Skeletal muscle satellite cell (primary cell): ENCODE data around the gene NQO1.
"Not testable (repeated sequence)": the region's sequence is repeated elsewhere in the genome, so short reads cannot be mapped to it uniquely, and the experiment has no call there.

Experiments used
- H3K27me3 ChIP-seq: 2 replicates; pipeline ENCODE4 v1.7.0; 2013; ENCODE audit warnings: low read length; ENCODE audit not compliant: control insufficient read depth, insufficient read depth
- H3K36me3 ChIP-seq: 2 replicates; pipeline ENCODE4 v1.7.0; 2013; ENCODE audit warnings: mild to moderate bottlenecking, control low read depth, low read length; ENCODE audit not compliant: insufficient read depth
- H3K4me1 ChIP-seq: 2 replicates; pipeline ENCODE4 v1.7.0; 2013; ENCODE audit warnings: low read length; ENCODE audit not compliant: control insufficient read depth, insufficient read depth
- H3K4me2 ChIP-seq: 2 replicates; pipeline ENCODE4 v1.7.0; 2013; ENCODE audit warnings: mild to moderate bottlenecking, low read length
- H3K4me3 ChIP-seq: 2 replicates; pipeline ENCODE4 v1.7.0; 2013; ENCODE audit warnings: low read length
- H3K9ac ChIP-seq: 2 replicates; pipeline ENCODE4 v1.7.0; 2013; ENCODE audit warnings: mild to moderate bottlenecking, low read depth, low read length, moderate library complexity
- H3K9me3 ChIP-seq: replicated peaks from 2 replicates; pipeline ENCODE4 v1.7.0; 2013; ENCODE audit warnings: mild to moderate bottlenecking, control low read depth, low read length

NQO1 gene

DNA sequence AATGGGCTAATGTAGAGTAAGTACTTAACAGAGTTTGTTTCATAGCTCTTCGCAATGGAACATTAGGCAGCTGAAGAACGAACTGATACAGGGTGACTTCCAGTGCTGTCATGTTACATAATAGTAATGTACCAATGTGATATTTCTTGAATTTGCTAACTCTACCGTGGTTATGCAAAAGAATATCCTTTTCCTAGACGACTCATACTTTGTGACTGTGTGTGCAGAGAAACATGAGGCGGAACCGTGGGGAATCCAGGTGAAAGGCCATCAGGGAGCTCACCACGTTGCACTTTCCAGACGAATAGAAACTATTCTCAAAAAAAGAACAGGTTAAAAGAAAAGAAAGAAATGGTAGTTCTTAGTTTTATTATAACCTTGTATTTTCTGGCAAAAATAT, 15.2 kb upstream of the NQO1 start:
- H3K4me3 ChIP-seq: no peak overlapping the region
- H3K9me3 ChIP-seq: no peaks in the 10 kb centered on the region
- peaks cover 11% of the 10 kb centered on the region for H3K4me1 ChIP-seq
- H3K27me3 ChIP-seq: no peaks in the 10 kb centered on the region
- H3K9ac ChIP-seq: no peak overlapping the region
- H3K4me2 ChIP-seq: no peak overlapping the region
- peaks cover 60% of the 10 kb centered on the region for H3K36me3 ChIP-seq

DNA sequence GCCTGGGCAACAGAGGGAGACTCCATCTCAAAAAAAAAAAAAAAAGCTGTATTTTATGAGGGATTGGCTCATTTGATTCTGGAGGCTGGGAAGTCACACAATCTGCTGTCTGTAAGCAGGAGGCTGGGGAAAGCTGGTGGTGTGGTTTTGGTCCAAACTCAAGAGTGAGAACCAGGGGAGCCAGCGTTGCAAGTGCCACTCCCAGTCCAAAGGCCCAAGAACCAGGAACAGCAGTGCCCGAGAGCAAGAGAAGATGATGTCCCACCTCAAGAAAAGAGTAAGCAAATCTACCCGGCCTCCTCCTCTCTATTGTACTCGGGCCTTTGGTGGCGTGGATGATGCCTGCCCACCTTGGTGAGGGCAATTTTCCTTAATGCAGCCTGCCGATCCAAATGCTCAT, 5.7 kb upstream of the NQO1 start:
- no peaks in the 10 kb centered on the region for H3K36me3 ChIP-seq
- no peaks in the 10 kb centered on the region for H3K9me3 ChIP-seq
- H3K27me3 ChIP-seq: no peaks in the 10 kb centered on the region
- no peak overlapping the region for H3K4me2 ChIP-seq
- H3K4me3 ChIP-seq: no peak overlapping the region
- no peak overlapping the region for H3K9ac ChIP-seq
- peaks cover 9% of the 10 kb centered on the region for H3K4me1 ChIP-seq

DNA sequence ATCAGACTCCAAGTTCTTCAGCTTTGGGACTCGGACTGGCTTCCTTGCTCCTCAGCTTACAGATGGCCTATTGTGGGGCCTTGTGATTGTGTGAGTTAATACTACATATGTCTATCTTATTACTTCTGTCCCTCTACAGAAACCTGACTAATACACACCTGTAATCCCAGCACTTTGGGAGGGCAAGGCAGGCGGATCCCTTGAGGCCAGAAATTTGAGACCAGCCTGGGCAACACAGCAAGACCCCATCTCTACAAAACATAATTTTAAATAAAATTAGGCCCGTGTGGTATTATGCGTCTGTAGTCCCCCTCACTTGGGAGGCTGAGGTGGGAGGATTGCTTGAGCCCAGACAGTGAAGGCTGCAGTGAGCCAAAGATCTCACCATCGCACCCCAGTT, 4.9 kb upstream of the NQO1 start:
- H3K36me3 ChIP-seq, H3K4me2 ChIP-seq, H3K9me3 ChIP-seq, H3K27me3 ChIP-seq, H3K4me3 ChIP-seq, H3K9ac ChIP-seq: not testable (repeated sequence)
- peaks cover 15% of the 10 kb centered on the region for H3K4me1 ChIP-seq

DNA sequence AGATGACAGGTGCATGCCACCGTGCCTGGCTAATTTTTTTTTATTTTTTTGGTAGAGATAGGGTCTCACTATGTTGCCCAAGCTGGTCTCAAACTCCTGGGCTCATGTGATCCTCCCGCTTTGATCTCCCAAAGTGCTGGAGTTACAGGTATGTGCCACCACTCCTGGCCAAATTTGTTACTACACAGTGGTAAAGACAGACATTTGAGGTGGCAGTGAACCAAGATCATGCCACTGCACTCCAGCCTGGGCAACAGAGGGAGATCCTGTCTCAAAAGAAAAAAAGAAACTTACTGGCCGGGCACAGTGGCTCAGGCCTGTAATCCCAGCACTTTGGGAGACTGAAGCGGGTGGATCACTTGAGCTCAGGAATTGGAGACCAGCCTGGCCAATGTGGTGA, 2.7 kb upstream of the NQO1 start:
- H3K9ac ChIP-seq, H3K9me3 ChIP-seq, H3K4me3 ChIP-seq, H3K4me2 ChIP-seq, H3K27me3 ChIP-seq, H3K36me3 ChIP-seq: not testable (repeated sequence)
- H3K4me1 ChIP-seq: peaks cover 26% of the 10 kb centered on the region

DNA sequence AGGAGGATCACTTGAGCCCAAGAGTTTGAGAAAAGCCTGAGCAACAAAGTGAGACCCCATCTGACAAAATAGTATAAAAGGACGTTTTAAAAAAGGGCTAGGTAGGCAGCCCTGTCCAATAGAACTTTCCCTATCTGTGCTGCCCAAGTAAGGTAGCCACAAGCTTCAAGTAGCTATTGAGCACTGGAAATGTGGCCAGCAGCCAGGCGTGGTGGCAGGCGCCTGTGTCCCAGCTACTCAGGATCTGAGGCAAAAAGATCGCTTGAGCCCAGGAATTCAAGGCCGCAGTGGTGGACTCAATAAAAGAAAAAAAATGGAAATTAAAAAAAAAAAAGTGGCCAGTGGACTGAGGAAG, 1.5 kb upstream of the NQO1 start:
- no peak overlapping the region for H3K4me2 ChIP-seq
- H3K9ac ChIP-seq: no peak overlapping the region
- no peaks in the 10 kb centered on the region for H3K9me3 ChIP-seq
- no peak overlapping the region for H3K4me3 ChIP-seq
- no peaks in the 10 kb centered on the region for H3K27me3 ChIP-seq
- peaks cover 6% of the 10 kb centered on the region for H3K36me3 ChIP-seq
- peaks cover 31% of the 10 kb centered on the region for H3K4me1 ChIP-seq

DNA sequence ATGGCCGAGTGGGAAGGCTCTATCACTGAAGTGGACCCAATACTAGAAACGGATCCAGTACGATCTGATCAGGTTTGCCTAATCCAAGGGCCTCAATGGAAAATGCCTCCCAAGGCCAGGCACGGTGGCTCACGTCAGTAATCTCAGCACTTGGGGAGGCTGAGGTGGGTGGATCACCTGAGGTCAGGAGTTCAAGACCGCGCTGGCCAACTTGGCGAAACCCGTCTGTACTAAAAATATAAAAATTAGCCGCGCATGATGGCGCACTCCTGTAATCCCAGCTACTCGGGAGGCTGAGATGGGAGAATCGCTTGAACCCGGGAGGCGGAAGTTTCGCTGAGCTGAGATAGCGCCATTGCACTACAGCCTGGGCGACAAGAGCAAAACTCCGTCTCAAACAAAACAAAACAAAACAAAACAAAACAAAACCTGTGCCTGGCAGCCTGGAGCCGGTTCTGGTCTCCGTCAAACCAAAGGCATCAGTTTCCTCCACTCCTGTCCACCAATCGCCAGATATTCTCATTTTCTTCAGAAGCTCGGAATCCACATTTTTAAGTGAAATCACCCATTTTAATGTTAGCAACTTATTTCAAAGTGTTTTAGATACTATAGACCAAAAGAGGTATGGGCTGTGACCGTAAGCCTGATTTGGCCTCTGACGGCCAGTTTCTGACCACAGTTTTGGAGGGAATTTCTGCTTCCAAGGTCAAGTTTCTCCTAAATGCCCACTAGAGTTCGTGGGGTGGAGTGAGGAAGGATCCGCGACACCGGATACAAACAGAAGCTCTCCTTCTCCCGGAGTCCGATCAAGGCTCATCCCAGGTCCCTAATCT, 664 bp downstream of the NQO1 start:
- Histone ChIP-seq H3K4me1 (peaks cover 34% of the 10 kb centered on the region), H3K36me3 (peaks cover 24% of the 10 kb centered on the region), H3K4me3 (peak overlapping the region; percentile 92), H3K9ac (peak overlapping the region; percentile 91), H3K4me2 (peak overlapping the region; percentile 92), H3K27me3 (no peaks in the 10 kb centered on the region), H3K9me3 (no peaks in the 10 kb centered on the region)

DNA sequence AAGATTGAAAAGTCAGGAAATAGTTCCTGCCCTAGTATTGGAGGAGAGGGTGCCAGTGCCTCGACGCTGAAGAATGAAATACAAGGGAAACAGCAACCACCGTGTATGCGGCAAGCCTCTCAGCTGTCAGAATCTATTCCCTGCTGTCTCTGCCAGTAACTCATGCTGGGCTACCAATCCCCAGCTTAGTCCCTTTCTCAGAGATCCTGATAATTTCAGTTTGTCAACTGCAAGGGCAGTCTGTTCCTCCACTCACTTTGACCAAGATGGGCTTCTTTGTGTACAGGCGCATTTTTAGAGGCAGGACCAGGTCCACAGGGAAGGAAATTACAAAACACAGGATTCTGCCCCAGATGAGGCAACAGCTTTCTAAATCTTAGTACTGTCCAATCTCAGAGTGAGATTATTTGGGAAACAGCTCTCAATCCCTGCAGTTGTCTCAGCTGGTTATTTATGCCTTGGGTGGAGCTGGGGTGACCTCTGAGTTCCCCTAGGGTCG, 1.3 kb downstream of the NQO1 start:
- H3K4me3 ChIP-seq: peak overlapping the region; percentile 92
- H3K9ac ChIP-seq: peak overlapping the region; percentile 91
- H3K27me3 ChIP-seq: no peaks in the 10 kb centered on the region
- H3K4me1 ChIP-seq: peaks cover 34% of the 10 kb centered on the region
- peaks cover 28% of the 10 kb centered on the region for H3K36me3 ChIP-seq
- H3K9me3 ChIP-seq: no peaks in the 10 kb centered on the region
- peak overlapping the region; percentile 92 for H3K4me2 ChIP-seq

DNA sequence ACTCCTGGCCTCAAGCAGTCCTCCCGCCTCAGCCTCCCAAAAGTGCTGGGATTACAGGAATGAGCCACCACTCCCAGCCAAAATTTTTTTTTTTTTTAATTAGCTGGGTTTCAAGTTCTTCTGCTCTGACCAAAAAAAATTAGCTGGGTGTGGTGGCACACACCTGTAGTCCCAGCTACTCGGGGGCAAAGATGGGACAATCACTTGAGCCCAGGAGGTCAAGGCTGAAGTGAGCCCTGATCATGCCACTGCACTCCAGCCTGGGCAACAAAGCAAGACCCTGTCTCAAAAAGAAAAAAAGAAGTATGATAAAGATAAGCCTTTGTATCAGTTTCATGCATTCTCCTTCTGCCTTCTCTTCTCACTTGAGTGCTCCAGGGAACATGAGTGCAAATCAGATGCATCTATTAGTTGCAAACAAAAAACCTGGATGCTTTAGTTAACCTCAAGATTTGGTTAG, 1.9 kb downstream of the NQO1 start:
- H3K36me3 ChIP-seq: peaks cover 32% of the 10 kb centered on the region
- H3K4me3 ChIP-seq: peak overlapping the region; percentile 92
- H3K9ac ChIP-seq: peak overlapping the region; percentile 91
- no peaks in the 10 kb centered on the region for H3K27me3 ChIP-seq
- peak overlapping the region; percentile 92 for H3K4me2 ChIP-seq
- peaks cover 34% of the 10 kb centered on the region for H3K4me1 ChIP-seq
- no peaks in the 10 kb centered on the region for H3K9me3 ChIP-seq

DNA sequence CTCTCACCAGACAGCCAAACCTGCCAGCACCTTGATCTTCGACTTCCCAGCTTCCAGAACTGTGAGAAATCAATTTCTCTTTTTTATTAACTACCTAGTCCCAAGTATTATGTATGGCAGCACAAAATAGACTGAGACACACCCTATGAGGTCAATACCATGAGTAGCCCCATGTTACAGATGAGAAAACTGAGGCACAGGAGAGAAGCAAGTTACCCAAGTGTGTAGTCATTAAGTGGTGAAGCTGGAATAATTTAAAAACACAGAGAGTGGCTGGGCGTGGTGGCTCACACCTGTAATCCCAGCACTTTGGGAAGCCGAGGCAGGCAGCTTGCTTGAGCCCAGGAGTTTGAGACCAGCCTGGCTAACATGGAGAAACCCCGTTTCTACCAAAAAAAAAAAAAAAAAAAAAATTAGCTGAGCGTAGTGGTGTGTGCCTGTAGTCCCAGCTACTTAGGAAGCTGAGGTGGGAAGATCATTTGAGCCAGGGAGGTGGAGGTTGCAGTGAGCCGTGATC, 4.9 kb downstream of the NQO1 start:
- Histone ChIP-seq H3K9ac (no peak overlapping the region), H3K27me3 (no peaks in the 10 kb centered on the region), H3K4me1 (peaks cover 19% of the 10 kb centered on the region), H3K36me3 (peaks cover 56% of the 10 kb centered on the region), H3K4me3 (no peak overlapping the region), H3K4me2 (no peak overlapping the region), H3K9me3 (no peaks in the 10 kb centered on the region)

DNA sequence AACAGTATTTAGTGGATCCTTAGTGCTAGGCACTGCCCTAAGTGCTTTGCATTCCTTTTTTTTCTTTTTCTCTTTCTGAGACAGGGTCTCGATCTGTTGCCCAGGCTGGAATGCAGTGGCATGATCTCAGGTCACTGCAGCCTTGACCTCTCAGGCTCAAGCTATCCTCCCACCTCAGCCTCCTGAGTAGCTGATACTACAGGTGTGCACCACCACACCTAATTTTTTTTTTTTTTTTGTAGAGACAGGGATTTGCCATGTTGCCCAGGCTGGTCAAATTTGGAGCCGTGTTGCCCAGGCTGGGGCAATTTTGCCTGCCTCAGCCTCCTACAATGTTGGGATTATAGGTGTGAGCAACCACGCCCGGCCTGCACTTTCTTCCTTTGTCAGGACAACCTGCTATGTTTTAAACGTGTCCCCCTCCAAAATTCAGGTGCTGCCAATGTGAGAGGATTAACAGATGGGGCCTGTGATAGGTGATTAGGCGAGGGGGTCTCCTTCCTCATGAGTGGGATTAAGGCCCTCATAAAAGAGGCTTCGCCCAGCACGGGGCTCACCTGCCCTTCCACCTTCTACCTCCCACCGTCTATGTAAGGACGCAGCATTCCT, 5.4 kb downstream of the NQO1 start:
- Histone ChIP-seq H3K9ac (no peak overlapping the region), H3K4me1 (peaks cover 19% of the 10 kb centered on the region), H3K27me3 (no peaks in the 10 kb centered on the region), H3K4me3 (no peak overlapping the region), H3K4me2 (no peak overlapping the region), H3K9me3 (no peaks in the 10 kb centered on the region), H3K36me3 (peaks cover 59% of the 10 kb centered on the region)

DNA sequence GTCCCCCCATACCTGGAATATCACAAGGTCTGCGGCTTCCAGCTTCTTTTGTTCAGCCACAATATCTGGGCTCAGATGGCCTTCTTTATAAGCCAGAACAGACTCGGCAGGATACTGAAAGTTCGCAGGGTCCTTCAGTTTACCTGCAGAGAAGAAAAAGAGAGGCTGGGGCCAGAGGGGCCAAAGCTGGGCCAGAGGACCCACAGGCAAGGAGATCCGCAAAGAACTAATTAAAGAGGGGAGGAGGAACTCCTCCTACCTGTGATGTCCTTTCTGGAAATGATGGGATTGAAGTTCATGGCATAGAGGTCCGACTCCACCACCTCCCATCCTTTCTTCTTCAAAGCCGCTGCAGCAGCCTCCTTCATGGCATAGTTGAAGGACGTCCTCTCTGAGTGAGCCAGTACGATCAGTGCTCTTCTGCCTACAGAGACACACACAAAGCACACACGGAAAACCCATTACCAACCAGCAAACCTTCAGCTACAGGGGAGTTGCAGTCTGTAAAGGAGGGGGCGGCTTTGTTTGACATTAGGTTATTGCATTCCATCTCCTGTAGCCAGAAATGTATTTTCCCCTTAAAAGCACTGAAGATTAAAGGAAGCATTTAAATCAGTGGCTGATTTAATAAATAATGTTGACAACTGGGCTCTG, 8.1 kb downstream of the NQO1 start:
- H3K36me3 ChIP-seq: peaks cover 69% of the 10 kb centered on the region
- no peaks in the 10 kb centered on the region for H3K27me3 ChIP-seq
- no peaks in the 10 kb centered on the region for H3K9me3 ChIP-seq
- H3K4me3 ChIP-seq: no peak overlapping the region
- no peak overlapping the region for H3K9ac ChIP-seq
- peaks cover 5% of the 10 kb centered on the region for H3K4me1 ChIP-seq
- no peak overlapping the region for H3K4me2 ChIP-seq
